BJ (cell line): Measurements from ENCODE around the gene FRAS1. TPM values are rescaled to one million over a fixed set of nuclear protein-coding genes. Genes with fewer than 3 reads are reported as not detected.

Experiments used
- CTCF ChIA-PET: fragments of 350-600 bp; formaldehyde crosslinking; extraction: SDS; loops from one replicate; lab custom pipeline; 2021; ENCODE audit warnings: antibody characterized with exemption, inconsistent platforms; lab: Yijun Ruan, JAX
- POLR2A ChIA-PET: fragments of 300-600 bp; sonication (Branson Sonifier 250); formaldehyde crosslinking; extraction: SDS; loops from one replicate; lab custom pipeline; 2021; ENCODE audit warnings: antibody characterized with exemption; lab: Charles Lee
- DNase-seq: peaks from one replicate; pipeline ENCODE4 v3.0.0-alpha.2; 2011; ENCODE audit warnings: low read depth
- H3K27me3 ChIP-seq: 2 replicates; pipeline ENCODE4 v1.6.0; 2011; ENCODE audit warnings: low read length; ENCODE audit not compliant: control insufficient read depth, insufficient read depth
- H3K36me3 ChIP-seq: 2 replicates; pipeline ENCODE4 v1.5.1; 2011; ENCODE audit warnings: low read length; ENCODE audit not compliant: control insufficient read depth, insufficient read depth
- H3K4me3 ChIP-seq: 2 replicates; pipeline ENCODE4 v1.5.1; 2011; ENCODE audit warnings: low read depth, mild to moderate bottlenecking, control low read depth, low read length
- CTCF ChIP-seq: IDR thresholded peaks from 2 replicates; pipeline ENCODE4 v1.5.1; 2011; ENCODE audit warnings: low read depth, mild to moderate bottlenecking, control low read depth, inconsistent platforms, low read length, moderate library complexity; ENCODE audit not compliant: insufficient read depth
- polyA plus RNA-seq: library from polyadenylated mRNA; depleted of rRNA; stranded (reverse); fragments of >200 nt; gene quantifications from 2 replicates; pipeline ENCODE4 v1.2.3, GENCODE V29; 2011

FRAS1 gene
- polyA plus RNA-seq, 1 experiment, result 4.4 TPM

DNA sequence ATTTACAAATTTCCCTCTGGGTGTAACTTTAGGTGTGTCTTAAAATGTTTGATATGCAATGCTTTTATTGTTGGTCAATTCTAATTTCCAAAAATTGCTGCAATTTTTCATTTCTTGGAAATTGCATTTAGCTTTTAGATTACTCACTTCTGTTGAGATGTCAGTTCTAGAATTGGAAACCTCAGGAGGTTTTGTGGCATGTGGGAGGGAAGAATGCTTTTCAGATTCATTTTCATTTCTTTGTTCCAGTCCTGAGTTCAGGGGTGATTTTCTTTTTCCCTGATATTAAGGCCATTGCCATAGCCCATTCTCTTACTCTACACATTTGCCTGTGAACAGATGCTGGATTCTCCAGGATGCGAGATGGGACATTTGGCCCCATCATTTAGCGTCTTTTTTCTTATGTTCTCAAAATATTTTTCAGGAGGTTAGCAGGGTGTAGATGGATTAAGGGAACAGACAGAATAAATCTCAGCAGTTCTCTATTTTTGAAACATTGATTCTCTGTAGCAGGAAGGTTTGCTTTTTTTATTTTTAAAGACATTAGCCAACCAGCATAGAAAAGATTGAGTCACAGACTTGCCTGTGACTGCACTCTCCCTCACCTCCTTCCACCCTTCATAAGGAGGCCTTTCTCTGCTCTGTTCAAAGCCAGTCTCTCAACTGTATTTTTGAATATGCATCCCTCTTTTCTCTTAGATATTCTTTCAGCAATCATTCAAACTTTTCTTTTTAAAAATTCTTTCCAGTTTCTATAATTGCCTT lies 256.0 kb downstream of the FRAS1 start:
- Histone ChIP-seq H3K36me3 (no peaks in the 10 kb centered on the region), H3K27me3 (no peaks in the 10 kb centered on the region), H3K4me3 (no peak overlapping the region)
- POLR2A ChIA-PET, result no interaction called here
- no peak for TF ChIP-seq CTCF
- DNase-seq, result no peak
- CTCF ChIA-PET, result no interaction called here

DNA sequence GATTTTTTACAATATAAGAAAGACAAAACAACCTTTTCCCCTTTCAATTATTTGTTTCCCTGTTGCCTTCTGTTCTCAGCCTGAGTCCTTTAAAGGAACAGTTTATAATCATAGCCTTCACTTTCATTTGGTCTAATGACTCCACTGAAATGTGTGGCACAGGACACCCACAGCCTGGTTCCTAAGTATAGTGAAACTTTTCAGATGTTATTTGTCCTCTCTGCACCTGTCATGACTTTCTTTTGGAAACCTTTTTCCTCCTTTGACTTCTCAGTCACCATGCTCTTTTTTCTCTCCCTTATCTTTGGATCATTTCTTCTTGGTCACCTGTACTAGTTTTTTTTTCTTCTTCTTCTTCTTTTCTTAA lies 256.6 kb downstream of the FRAS1 start:
- Histone ChIP-seq H3K36me3 (no peaks in the 10 kb centered on the region), H3K4me3 (no peak overlapping the region), H3K27me3 (no peaks in the 10 kb centered on the region)
- no peak for DNase-seq
- no peak for TF ChIP-seq CTCF
- ChIA-PET CTCF (no interaction called here), POLR2A (no interaction called here)

DNA sequence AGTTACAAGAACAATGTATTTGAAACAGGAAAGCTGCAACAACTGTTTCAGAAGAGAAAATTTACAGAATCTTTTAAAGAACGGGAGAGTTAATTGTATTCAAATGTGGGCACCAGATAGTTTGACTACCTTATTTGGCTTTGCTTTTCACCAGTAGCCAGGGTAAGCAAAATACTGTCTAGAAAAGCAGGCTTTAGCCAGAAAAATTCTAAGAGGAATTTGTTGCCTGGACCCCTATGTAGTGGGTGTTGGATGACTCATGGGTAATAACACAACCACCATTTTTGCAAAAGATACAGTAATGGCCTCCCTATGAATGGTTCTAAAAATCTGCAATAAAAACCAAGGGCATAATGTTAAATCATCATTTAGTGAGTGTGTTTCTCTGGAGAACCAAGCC lies 261.0 kb downstream of the FRAS1 start:
- no peak for DNase-seq
- Histone ChIP-seq H3K4me3 (no peak overlapping the region), H3K27me3 (no peaks in the 10 kb centered on the region), H3K36me3 (no peaks in the 10 kb centered on the region)
- ChIA-PET POLR2A (no interaction called here), CTCF (no interaction called here)
- no peak for TF ChIP-seq CTCF

DNA sequence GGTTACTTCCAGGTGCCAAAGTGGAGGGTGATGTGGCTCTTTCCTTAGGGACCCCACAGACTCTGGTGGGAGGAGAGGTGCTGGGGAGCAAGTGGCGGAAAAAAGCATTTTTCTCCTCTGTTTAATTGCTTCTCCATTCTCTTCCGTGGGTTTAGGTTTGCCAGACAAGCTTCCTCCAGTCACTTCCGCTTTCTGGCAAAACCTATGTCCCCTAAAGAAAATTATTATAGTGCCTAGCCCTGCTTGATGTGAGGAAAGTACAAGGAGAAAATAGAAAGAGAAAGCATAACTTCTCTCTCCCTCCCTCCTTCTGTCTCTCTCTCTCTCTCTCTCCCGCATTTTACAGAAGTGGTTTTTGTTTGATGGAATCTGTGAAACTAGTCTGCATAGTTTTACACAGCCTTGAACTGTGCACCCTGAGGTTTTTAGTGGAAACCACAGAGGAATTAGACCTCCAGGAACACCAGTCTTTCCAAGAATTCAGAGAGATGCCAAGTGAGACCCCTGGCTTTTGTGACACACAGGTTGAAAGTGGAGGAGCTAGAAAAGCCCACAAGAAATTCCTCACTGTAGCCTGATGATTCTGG lies 263.3 kb downstream of the FRAS1 start:
- Histone ChIP-seq H3K36me3 (no peaks in the 10 kb centered on the region), H3K27me3 (no peaks in the 10 kb centered on the region), H3K4me3 (no peak overlapping the region)
- no peak for DNase-seq
- POLR2A ChIA-PET, result no interaction called here
- TF ChIP-seq CTCF, result no peak
- CTCF ChIA-PET, result no interaction called here

- CTCF ChIA-PET, result no interaction called here
- POLR2A ChIA-PET, result no interaction called here
- no peaks in the 10 kb centered on the region for H3K36me3 ChIP-seq
- no peaks in the 10 kb centered on the region for H3K27me3 ChIP-seq
- no peak for TF ChIP-seq CTCF
- no peak for DNase-seq
- no peak overlapping the region for H3K4me3 ChIP-seq
Observed at GRCh38 chr4:78322032-78322431, 264.9 kb downstream of the FRAS1 start.
